Kidney (tissue), 14 donors: ENCODE data around the gene LUZP2. TPM values are rescaled to one million over a fixed set of nuclear protein-coding genes. Genes with fewer than 3 reads are reported as not detected.

ENCODE experiments used
- DNase-seq, 5 donors: peaks; one replicate each; pipeline ENCODE4 v3.0.0-alpha.2; 2013 to 2020
- FAIRE-seq: peaks from 2 replicates; lab custom pipeline; 2012; peaks lifted over from hg19 to GRCh38; lab: Jason Lieb, UNC
- H3K27ac ChIP-seq, 2 donors: one replicate each; pipeline ENCODE4 v1.7.0; 2013; ENCODE audit warnings: low read depth in 2 of 2, low read length in 2 of 2, inconsistent platforms in 1 of 2
- H3K27me3 ChIP-seq: one replicate; pipeline ENCODE4 v1.7.1; 2013; ENCODE audit warnings: low read length, inconsistent platforms; ENCODE audit not compliant: control insufficient read depth, insufficient read depth
- H3K36me3 ChIP-seq, 3 donors: one replicate each; pipeline versions ENCODE4 v1.7.0 to v1.7.1; 2013; ENCODE audit warnings: low read length in 3 of 3, control low read depth in 1 of 3, inconsistent platforms in 1 of 3; ENCODE audit not compliant: insufficient read depth in 3 of 3, control insufficient read depth in 2 of 3
- H3K4me1 ChIP-seq, 3 donors: one replicate each; pipeline versions ENCODE4 v1.7.0 to v1.7.1; 2013; ENCODE audit warnings: low read length in 3 of 3, inconsistent platforms in 1 of 3, low read depth in 1 of 3; ENCODE audit not compliant: control insufficient read depth in 2 of 3, insufficient read depth in 2 of 3
- H3K4me3 ChIP-seq, 3 donors: one replicate each; pipeline versions ENCODE4 v1.7.0 to v1.8.1; 2013; ENCODE audit warnings: low read length in 3 of 3, control low read depth in 1 of 3, inconsistent platforms in 1 of 3
- H3K9ac ChIP-seq, 3 donors: one replicate each; pipeline versions ENCODE4 v1.7.0 to v1.7.1; 2013; ENCODE audit warnings: low read length in 3 of 3, control low read depth in 1 of 3, inconsistent platforms in 1 of 3
- H3K9me3 ChIP-seq, 3 donors: one replicate each; pipeline versions ENCODE4 v1.7.0 to v1.7.1; 2013; ENCODE audit warnings: low read length in 3 of 3, control low read depth in 1 of 3, inconsistent platforms in 1 of 3; ENCODE audit not compliant: control insufficient read depth in 2 of 3, insufficient read depth in 1 of 3
- CTCF ChIP-seq: IDR thresholded peaks from 3 replicates; pipeline ENCODE4 v1.5.1; 2012; ENCODE audit warnings: mild to moderate bottlenecking, moderate library complexity, borderline replicate concordance; ENCODE audit not compliant: insufficient read depth; ENCODE audit errors: extremely low read depth
- intact Hi-C: fragments of 100-400 bp; cut with DNase I; formaldehyde crosslinking; loops from one replicate; pipeline ENCODE4 v1.11.1; 2022
- polyA plus RNA-seq: library from polyadenylated mRNA; stranded (reverse); fragments of 350-450 nt; fragmentation: Illumina TruSeq; extraction: RNeasy Lipid Tissue Mini Kit (QIAGEN cat#74804); gene quantifications from one replicate; pipeline ENCODE4 v1.2.3, GENCODE V29; 2014; ENCODE audit warnings: low read depth, low replicate concordance; ENCODE audit not compliant: insufficient read depth
- total RNA-seq: library from RNA; stranded (reverse); fragmentation: NEBNext Ultra II Directional; extraction: Animal tissue kit (Norgen Biotek cat#: 25700); gene quantifications from one replicate; pipeline ENCODE4 v1.2.1, GENCODE V29; 2021
- donor health status: control.
- donor health status: control.
- donor health status: control.
- donor health status: control.
- donor health status: control.
- donor health status: DM: yes; HTN: yes; CAD: no.
- donor health status: Normal renal cell carcinoma (clear cell type).

The LUZP2 gene
- total and polyA plus RNA-seq, 2 donors from 2014 or later: 0.19 TPM; not detected in 1

- H3K4me3 ChIP-seq: no peak overlapping the region
- H3K9ac ChIP-seq: no peak overlapping the region
- H3K9me3 ChIP-seq: no peaks in the 10 kb centered on the region
- no peaks in the 10 kb centered on the region for H3K36me3 ChIP-seq
- DNase-seq (no peak), FAIRE-seq (no peak)
- no peak overlapping the region for H3K27ac ChIP-seq
- H3K27me3 ChIP-seq: no peaks in the 10 kb centered on the region
- no peaks in the 10 kb centered on the region for H3K4me1 ChIP-seq
- TF ChIP-seq CTCF: no peak
- intact Hi-C loops: no loop called here
These were observed 322.2 kb downstream of the LUZP2 start for GRCh38 chr11:24819006-24819405.

GRCh38 chr11:24819863-24820434 is 323.1 kb downstream of the LUZP2 start:
- no peaks in the 10 kb centered on the region for H3K27me3 ChIP-seq
- FAIRE-seq (no peak), DNase-seq (no peak)
- no peak overlapping the region for H3K9ac ChIP-seq
- intact Hi-C loops: no loop called here
- no peaks in the 10 kb centered on the region for H3K9me3 ChIP-seq
- H3K4me1 ChIP-seq: no peaks in the 10 kb centered on the region
- no peak for TF ChIP-seq CTCF
- no peak overlapping the region for H3K4me3 ChIP-seq
- H3K36me3 ChIP-seq: no peaks in the 10 kb centered on the region
- no peak overlapping the region for H3K27ac ChIP-seq

GRCh38 chr11:24820541-24820940 is 323.7 kb downstream of the LUZP2 start:
- Histone ChIP-seq H3K4me3 (no peak overlapping the region), H3K9ac (no peak overlapping the region), H3K27me3 (no peaks in the 10 kb centered on the region), H3K9me3 (no peaks in the 10 kb centered on the region), H3K4me1 (no peaks in the 10 kb centered on the region), H3K27ac (no peak overlapping the region), H3K36me3 (no peaks in the 10 kb centered on the region)
- intact Hi-C loops: no loop called here
- DNase-seq (no peak), FAIRE-seq (no peak)
- TF ChIP-seq CTCF: no peak

- no peak for TF ChIP-seq CTCF
- DNase-seq: peak in 1 of 5 donors; percentile 10
- intact Hi-C loops: no loop called here
These were observed 332.2 kb downstream of the LUZP2 start for GRCh38 chr11:24828938-24829605.

More at GRCh38 chr11:24828938-24829605, 332.2 kb downstream of the LUZP2 start:
- Histone ChIP-seq H3K4me1 (no peaks in the 10 kb centered on the region), H3K4me3 (no peak overlapping the region), H3K9me3 (no peaks in the 10 kb centered on the region), H3K36me3 (no peaks in the 10 kb centered on the region), H3K9ac (no peak overlapping the region), H3K27ac (no peak overlapping the region), H3K27me3 (no peaks in the 10 kb centered on the region)
- FAIRE-seq: no peak
